Left lung (tissue), 14 donors: Measurements from ENCODE around the gene GTF2A2. TPM values are rescaled to one million over a fixed set of nuclear protein-coding genes. Genes with fewer than 3 reads are reported as not detected.

ENCODE experiments used
- ATAC-seq: fragments of 200-7000 bp; cut with Tn5 transposase; one replicate; pipeline ENCODE4 v1.9.1; 2020; ENCODE audit warnings: moderate library complexity
- DNase-seq, 4 donors: peaks; one replicate each; pipeline ENCODE4 v3.0.0-alpha.2; 2013 to 2020
- H3K27ac ChIP-seq, 2 donors: fragments of 200-600 bp; sonication (generic) in 1 of 2; one replicate each; pipeline versions ENCODE4 v1.5.0 to v1.8.0; 2020 to 2021
- H3K27me3 ChIP-seq, 2 donors: fragments of 200-600 bp; sonication (generic) in 1 of 2; one replicate each; pipeline versions ENCODE4 v1.5.0 to v1.8.0; 2020 to 2021
- H3K36me3 ChIP-seq, 2 donors: fragments of 200-600 bp; sonication (generic) in 1 of 2; one replicate each; pipeline versions ENCODE4 v1.5.0 to v1.8.0; 2020 to 2021
- H3K4me1 ChIP-seq, 2 donors: fragments of 200-600 bp; one replicate each; pipeline ENCODE4 v1.8.0; 2021
- H3K4me3 ChIP-seq, 2 donors: fragments of 200-600 bp; sonication (generic) in 1 of 2; one replicate each; pipeline versions ENCODE4 v1.5.0 to v1.8.0; 2020 to 2021; ENCODE audit warnings: mild to moderate bottlenecking in 1 of 2
- H3K9me3 ChIP-seq, 2 donors: fragments of 200-600 bp; sonication (generic) in 1 of 2; one replicate each; pipeline versions ENCODE4 v1.5.0 to v1.8.0; 2020 to 2021
- CTCF ChIP-seq, 2 donors: fragments of 200-600 bp; sonication (generic) in 1 of 2; IDR thresholded peaks; one replicate each; pipeline versions ENCODE4 v1.5.0 to v1.8.0; 2021; ENCODE audit warnings: antibody characterized with exemption in 2 of 2
- intact Hi-C, 2 donors: fragments of 100-400 bp; cut with DNase I; formaldehyde crosslinking; loops; one replicate each; pipeline versions ENCODE4 v1.11.2 to v1.14.2; 2022
- long read RNA-seq, 12 donors: library from polyadenylated mRNA in 2 of 12; unstranded in 2 of 12; transcript quantifications; one replicate each; pipeline ENCODE4 v2.0.0 and lab custom pipeline, GENCODE V29; 2019 to 2026
- polyA plus RNA-seq, 6 donors: library from polyadenylated mRNA; unstranded; fragments of 120-200 nt; gene quantifications; one replicate each; pipeline ENCODE4 v1.2.1, GENCODE V29; 2013; ENCODE audit not compliant: insufficient read length in 6 of 6
- total RNA-seq, 2 donors: library from RNA; stranded (reverse); fragmentation: NEBNext Ultra II Directional; extraction: Animal tissue kit (Norgen Biotek cat#: 25700); gene quantifications; one replicate each; pipeline ENCODE4 v1.2.1, GENCODE V29; 2021
- donor health status: DM: no; HTN: yes; CAD: no.
- donor health status: DM: no; HTN: no; CAD: no.

GTF2A2 gene
- total RNA-seq (100 to 1,000 TPM; 101 to 104 TPM), polyA plus RNA-seq (100 to 1,000 TPM in 3 of 6 donors, 10 to 100 TPM in 3; 92.5 to 112 (median 100) TPM)
- long read RNA-seq, donor 1, transcript GTF2A2-202 (5 exons, 1,582 nt): major isoform, 58 of 66 reads
- long read RNA-seq, donor 1, partial matches to known transcripts: 6 of 66 reads
- long read RNA-seq, donor 1, other reads (novel, unspliced or antisense): 0 of 66 reads
- long read RNA-seq, donor 2, transcript GTF2A2-202 (5 exons, 1,582 nt): major isoform, 39 of 40 reads
- long read RNA-seq, donor 2, partial matches to known transcripts: 0 of 40 reads
- long read RNA-seq, donor 2, other reads (novel, unspliced or antisense): 0 of 40 reads
- long read RNA-seq, donor 3, transcript GTF2A2-202 (5 exons, 1,582 nt): major isoform, 52 of 54 reads
- long read RNA-seq, donor 3, partial matches to known transcripts: 0 of 54 reads
- long read RNA-seq, donor 3, other reads (novel, unspliced or antisense): 0 of 54 reads
- long read RNA-seq, donor 4, transcript GTF2A2-202 (5 exons, 1,582 nt): major isoform, 42 of 47 reads
- long read RNA-seq, donor 4, partial matches to known transcripts: 2 of 47 reads
- long read RNA-seq, donor 4, other reads (novel, unspliced or antisense): 2 of 47 reads
- long read RNA-seq, donor 5, transcript GTF2A2-202 (5 exons, 1,582 nt): major isoform, 45 of 47 reads
- long read RNA-seq, donor 5, partial matches to known transcripts: 0 of 47 reads
- long read RNA-seq, donor 5, other reads (novel, unspliced or antisense): 0 of 47 reads
- long read RNA-seq, donor 6, transcript GTF2A2-202 (5 exons, 1,582 nt): major isoform, 72 of 88 reads
- long read RNA-seq, donor 6, partial matches to known transcripts: 6 of 88 reads
- long read RNA-seq, donor 6, other reads (novel, unspliced or antisense): 5 of 88 reads
- long read RNA-seq, donor 7, transcript GTF2A2-202 (5 exons, 1,582 nt): major isoform, 19 of 20 reads
- long read RNA-seq, donor 7, partial matches to known transcripts: 0 of 20 reads
- long read RNA-seq, donor 7, other reads (novel, unspliced or antisense): 0 of 20 reads
- long read RNA-seq, donor 8, transcript GTF2A2-202 (5 exons, 1,582 nt): major isoform, 24 of 25 reads
- long read RNA-seq, donor 8, partial matches to known transcripts: 0 of 25 reads
- long read RNA-seq, donor 8, other reads (novel, unspliced or antisense): 0 of 25 reads
- long read RNA-seq, donor 9: 0 reads
- long read RNA-seq, donor 10, transcript GTF2A2-202 (5 exons, 1,582 nt): major isoform, 48 of 62 reads
- long read RNA-seq, donor 10, partial matches to known transcripts: 1 of 62 reads
- long read RNA-seq, donor 10, other reads (novel, unspliced or antisense): 6 of 62 reads
- long read RNA-seq, donor 11: 0 reads
- long read RNA-seq, donor 12, transcript GTF2A2-202 (5 exons, 1,582 nt): major isoform, 33 of 33 reads
- long read RNA-seq, donor 12, partial matches to known transcripts: 0 of 33 reads
- long read RNA-seq, donor 12, other reads (novel, unspliced or antisense): 0 of 33 reads

- Histone ChIP-seq H3K27me3 (no peaks in the 10 kb centered on the region), H3K9me3 (no peaks in the 10 kb centered on the region), H3K4me1 (peaks cover 9 to 37% of the 10 kb centered on the region in 2 donors), H3K4me3 (peak within 1 kb of the TSS; percentile 86 to 87), H3K27ac (peak within 1 kb of the TSS; percentile 71 to 92), H3K36me3 (peaks cover 0 to 44% of the 10 kb centered on the region in 2 donors)
- DNase-seq (peak; percentile 88 to 99 (median 96)), ATAC-seq (peak; percentile 100)
- TF ChIP-seq CTCF (IDR thresholded peaks at IDR 0.05): no peak
- intact Hi-C loops: no loop called here
These were observed at the start of gene GTF2A2 for GRCh38 chr15:59656897-59657634. GTF2A2 (minus strand) TSS chr15:59657515; CDS start chr15:59652277, 5,238 bp downstream.

- H3K4me3 ChIP-seq: no peak overlapping the region
- no peak overlapping the region for H3K27ac ChIP-seq
- ATAC-seq (no peak), DNase-seq (no peak)
- intact Hi-C loops: no loop called here
- H3K4me1 ChIP-seq: no peaks in the 10 kb centered on the region
- no peak for TF ChIP-seq CTCF (IDR thresholded peaks at IDR 0.05)
- H3K9me3 ChIP-seq: peaks cover 0 to 2% of the 10 kb centered on the region in 2 donors
- H3K36me3 ChIP-seq: no peaks in the 10 kb centered on the region
- no peaks in the 10 kb centered on the region for H3K27me3 ChIP-seq
These were observed 46.9 kb upstream of the GTF2A2 start for GRCh38 chr15:59703979-59704796.

- no peaks in the 10 kb centered on the region for H3K4me1 ChIP-seq
- no peaks in the 10 kb centered on the region for H3K27me3 ChIP-seq
- no peak overlapping the region for H3K27ac ChIP-seq
- ATAC-seq: no peak
- TF ChIP-seq CTCF (IDR thresholded peaks at IDR 0.05): no peak
- H3K36me3 ChIP-seq: no peaks in the 10 kb centered on the region
- no peak overlapping the region for H3K4me3 ChIP-seq
- DNase-seq: no peak
- no peaks in the 10 kb centered on the region for H3K9me3 ChIP-seq
- intact Hi-C loops: no loop called here
These were observed 45.0 kb upstream of the GTF2A2 start for GRCh38 chr15:59702351-59702750.

DNA sequence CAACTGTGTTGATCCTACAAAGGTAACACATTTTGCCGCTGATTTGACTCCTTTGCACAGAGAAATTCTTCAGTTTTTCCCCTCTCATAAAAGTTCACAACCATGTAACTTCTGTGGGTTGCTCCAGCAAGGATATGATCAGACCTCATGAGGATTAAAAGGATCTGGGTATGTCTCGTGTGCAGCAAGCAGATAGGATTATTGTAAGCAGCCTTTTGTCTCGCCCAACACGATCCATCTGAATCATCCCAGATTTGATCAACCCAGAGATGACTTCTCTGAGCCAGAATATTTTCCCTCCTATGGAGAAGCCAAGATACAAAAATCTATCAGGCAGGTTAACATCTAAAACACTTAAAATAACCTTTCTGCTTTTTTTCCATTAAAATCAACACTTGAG, 44.6 kb upstream of the GTF2A2 start:
- DNase-seq: no peak
- intact Hi-C loops: no loop called here
- no peak for ATAC-seq

More for the DNA sequence above, 44.6 kb upstream of the GTF2A2 start:
- Histone ChIP-seq H3K4me1 (no peaks in the 10 kb centered on the region), H3K4me3 (no peak overlapping the region), H3K27me3 (no peaks in the 10 kb centered on the region), H3K27ac (no peak overlapping the region), H3K36me3 (no peaks in the 10 kb centered on the region), H3K9me3 (no peaks in the 10 kb centered on the region)
- no peak for TF ChIP-seq CTCF (IDR thresholded peaks at IDR 0.05)
